ENCODE data around the gene AHCYL2.

GRCh38 chr7:129212596-129212995 lies 12.2 kb upstream of the AHCYL2 start:
- TF ChIP-seq CTCF (conservative IDR thresholded peaks at IDR 0.05; ENCODE audit: low read length) (no peak), EZH2phosphoT487 (IDR thresholded peaks at IDR 0.05; ENCODE audit: borderline replicate concordance, low read depth, low read length) (no peak)

All from OCI-LY7 (cell line).